ENCODE results near the gene NYAP2. TPM values are rescaled to one million over a fixed set of nuclear protein-coding genes. Genes with fewer than 3 reads are reported as not detected.

Gene NYAP2
- total RNA-seq, 1 experiment from 2014 or later, result not detected

- TF ChIP-seq, protein P1, sequence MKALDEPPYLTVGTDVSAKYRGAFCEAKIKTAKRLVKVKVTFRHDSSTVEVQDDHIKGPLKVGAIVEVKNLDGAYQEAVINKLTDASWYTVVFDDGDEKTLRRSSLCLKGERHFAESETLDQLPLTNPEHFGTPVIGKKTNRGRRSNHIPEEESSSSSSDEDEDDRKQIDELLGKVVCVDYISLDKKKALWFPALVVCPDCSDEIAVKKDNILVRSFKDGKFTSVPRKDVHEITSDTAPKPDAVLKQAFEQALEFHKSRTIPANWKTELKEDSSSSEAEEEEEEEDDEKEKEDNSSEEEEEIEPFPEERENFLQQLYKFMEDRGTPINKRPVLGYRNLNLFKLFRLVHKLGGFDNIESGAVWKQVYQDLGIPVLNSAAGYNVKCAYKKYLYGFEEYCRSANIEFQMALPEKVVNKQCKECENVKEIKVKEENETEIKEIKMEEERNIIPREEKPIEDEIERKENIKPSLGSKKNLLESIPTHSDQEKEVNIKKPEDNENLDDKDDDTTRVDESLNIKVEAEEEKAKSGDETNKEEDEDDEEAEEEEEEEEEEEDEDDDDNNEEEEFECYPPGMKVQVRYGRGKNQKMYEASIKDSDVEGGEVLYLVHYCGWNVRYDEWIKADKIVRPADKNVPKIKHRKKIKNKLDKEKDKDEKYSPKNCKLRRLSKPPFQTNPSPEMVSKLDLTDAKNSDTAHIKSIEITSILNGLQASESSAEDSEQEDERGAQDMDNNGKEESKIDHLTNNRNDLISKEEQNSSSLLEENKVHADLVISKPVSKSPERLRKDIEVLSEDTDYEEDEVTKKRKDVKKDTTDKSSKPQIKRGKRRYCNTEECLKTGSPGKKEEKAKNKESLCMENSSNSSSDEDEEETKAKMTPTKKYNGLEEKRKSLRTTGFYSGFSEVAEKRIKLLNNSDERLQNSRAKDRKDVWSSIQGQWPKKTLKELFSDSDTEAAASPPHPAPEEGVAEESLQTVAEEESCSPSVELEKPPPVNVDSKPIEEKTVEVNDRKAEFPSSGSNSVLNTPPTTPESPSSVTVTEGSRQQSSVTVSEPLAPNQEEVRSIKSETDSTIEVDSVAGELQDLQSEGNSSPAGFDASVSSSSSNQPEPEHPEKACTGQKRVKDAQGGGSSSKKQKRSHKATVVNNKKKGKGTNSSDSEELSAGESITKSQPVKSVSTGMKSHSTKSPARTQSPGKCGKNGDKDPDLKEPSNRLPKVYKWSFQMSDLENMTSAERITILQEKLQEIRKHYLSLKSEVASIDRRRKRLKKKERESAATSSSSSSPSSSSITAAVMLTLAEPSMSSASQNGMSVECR (CRISPR knock-in tag; IDR thresholded peaks at IDR 0.05; ENCODE audit: borderline replicate concordance), result no peak
- TF ChIP-seq HMGXB4 (CRISPR knock-in tag; IDR thresholded peaks at IDR 0.05), result no peak
- no peak for TF ChIP-seq STAT6 (CRISPR knock-in tag; conservative IDR thresholded peaks at IDR 0.05; ENCODE audit: low read depth)
- TF ChIP-seq FOXP1 (CRISPR knock-in tag; IDR thresholded peaks at IDR 0.05; ENCODE audit: borderline replicate concordance), result no peak
- no peak for TF ChIP-seq TEAD4 (CRISPR knock-in tag; IDR thresholded peaks at IDR 0.05)
- TF ChIP-seq CBFB (CRISPR knock-in tag; IDR thresholded peaks at IDR 0.05; ENCODE audit: low read depth), result no peak
- TF ChIP-seq ZNF423 (CRISPR knock-in tag; IDR thresholded peaks at IDR 0.05), result no peak
- no peak for TF ChIP-seq NFE2L1 (CRISPR knock-in tag; IDR thresholded peaks at IDR 0.05)
- TF ChIP-seq ZSCAN18 (CRISPR knock-in tag; IDR thresholded peaks at IDR 0.05), result no peak
- TF ChIP-seq, protein P2, sequence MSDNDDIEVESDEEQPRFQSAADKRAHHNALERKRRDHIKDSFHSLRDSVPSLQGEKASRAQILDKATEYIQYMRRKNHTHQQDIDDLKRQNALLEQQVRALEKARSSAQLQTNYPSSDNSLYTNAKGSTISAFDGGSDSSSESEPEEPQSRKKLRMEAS (CRISPR knock-in tag; IDR thresholded peaks at IDR 0.05), result no peak
- TF ChIP-seq, protein P3, sequence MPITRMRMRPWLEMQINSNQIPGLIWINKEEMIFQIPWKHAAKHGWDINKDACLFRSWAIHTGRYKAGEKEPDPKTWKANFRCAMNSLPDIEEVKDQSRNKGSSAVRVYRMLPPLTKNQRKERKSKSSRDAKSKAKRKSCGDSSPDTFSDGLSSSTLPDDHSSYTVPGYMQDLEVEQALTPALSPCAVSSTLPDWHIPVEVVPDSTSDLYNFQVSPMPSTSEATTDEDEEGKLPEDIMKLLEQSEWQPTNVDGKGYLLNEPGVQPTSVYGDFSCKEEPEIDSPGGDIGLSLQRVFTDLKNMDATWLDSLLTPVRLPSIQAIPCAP (CRISPR knock-in tag; IDR thresholded peaks at IDR 0.05), result no peak
- no peak for TF ChIP-seq ZBTB21 (CRISPR knock-in tag; IDR thresholded peaks at IDR 0.05; ENCODE audit: borderline replicate concordance)
- no peak for TF ChIP-seq FOXK1 (CRISPR knock-in tag; IDR thresholded peaks at IDR 0.05)
- TF ChIP-seq, protein P4, sequence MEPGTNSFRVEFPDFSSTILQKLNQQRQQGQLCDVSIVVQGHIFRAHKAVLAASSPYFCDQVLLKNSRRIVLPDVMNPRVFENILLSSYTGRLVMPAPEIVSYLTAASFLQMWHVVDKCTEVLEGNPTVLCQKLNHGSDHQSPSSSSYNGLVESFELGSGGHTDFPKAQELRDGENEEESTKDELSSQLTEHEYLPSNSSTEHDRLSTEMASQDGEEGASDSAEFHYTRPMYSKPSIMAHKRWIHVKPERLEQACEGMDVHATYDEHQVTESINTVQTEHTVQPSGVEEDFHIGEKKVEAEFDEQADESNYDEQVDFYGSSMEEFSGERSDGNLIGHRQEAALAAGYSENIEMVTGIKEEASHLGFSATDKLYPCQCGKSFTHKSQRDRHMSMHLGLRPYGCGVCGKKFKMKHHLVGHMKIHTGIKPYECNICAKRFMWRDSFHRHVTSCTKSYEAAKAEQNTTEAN (CRISPR knock-in tag; IDR thresholded peaks at IDR 0.05), result no peak
Observed at GRCh38 chr2:225428360-225428759, 28.9 kb downstream of the NYAP2 start (continued).

All from WTC11 (cell line).